MM.1S (cell line): ENCODE results near the gene EFCAB6.
"Not testable (repeated sequence)": the region's sequence is repeated elsewhere in the genome, so short reads cannot be mapped to it uniquely, and the experiment has no call there.

ENCODE experiments used
- DNase-seq: peaks from one replicate; pipeline ENCODE4 v3.0.0-alpha.2; 2015
- H2AFZ ChIP-seq: fragments of 300-600 bp; sonication (generic); 2 replicates; pipeline ENCODE4 v1.6.0; 2016; ENCODE audit warnings: antibody characterized with exemption, low read length
- H3F3A ChIP-seq: fragments of 300-600 bp; sonication (generic); 2 replicates; pipeline ENCODE4 v1.6.1; 2016; ENCODE audit warnings: mild to moderate bottlenecking, antibody characterized with exemption, low read length, moderate library complexity, mixed read lengths; ENCODE audit not compliant: insufficient read depth
- H3K27ac ChIP-seq: fragments of 300-600 bp; sonication (generic); 2 replicates; pipeline ENCODE4 v1.5.1; 2016; ENCODE audit warnings: mild to moderate bottlenecking, low read length
- H3K27me3 ChIP-seq: fragments of 300-600 bp; sonication (generic); replicated peaks from 2 replicates; pipeline ENCODE4 v1.6.0; 2016; ENCODE audit warnings: low read length; ENCODE audit not compliant: insufficient read depth
- H3K36me3 ChIP-seq: fragments of 300-600 bp; sonication (generic); replicated peaks from 2 replicates; pipeline ENCODE4 v1.6.1; 2016; ENCODE audit warnings: mild to moderate bottlenecking, low read length, mixed read lengths; ENCODE audit not compliant: insufficient read depth
- H3K4me1 ChIP-seq: fragments of 300-600 bp; sonication (generic); 2 replicates; pipeline ENCODE4 v1.6.1; 2016; ENCODE audit warnings: low read length, mixed read lengths
- H3K4me2 ChIP-seq: fragments of 300-600 bp; sonication (generic); 2 replicates; pipeline ENCODE4 v1.6.0; 2016; ENCODE audit warnings: low read depth, low read length
- H3K4me3 ChIP-seq: fragments of 300-600 bp; sonication (generic); 2 replicates; pipeline ENCODE4 v1.5.1; 2016; ENCODE audit warnings: low read length, mixed read lengths
- H3K79me2 ChIP-seq: fragments of 300-600 bp; sonication (generic); 2 replicates; pipeline ENCODE4 v1.6.1; 2016; ENCODE audit warnings: mixed run types, low read length, mixed read lengths
- H3K9ac ChIP-seq: fragments of 300-600 bp; sonication (generic); 2 replicates; pipeline ENCODE4 v1.6.1; 2016; ENCODE audit warnings: low read length, mixed read lengths
- H3K9me2 ChIP-seq: fragments of 300-600 bp; sonication (generic); replicated peaks from 2 replicates; pipeline ENCODE4 v1.6.1; 2016; ENCODE audit warnings: mild to moderate bottlenecking, low read length, mixed read lengths; ENCODE audit not compliant: insufficient read depth
- H3K9me3 ChIP-seq: fragments of 300-600 bp; sonication (generic); replicated peaks from 2 replicates; pipeline ENCODE4 v1.6.1; 2016; ENCODE audit warnings: mild to moderate bottlenecking, low read length, mixed read lengths; ENCODE audit not compliant: insufficient read depth
- H4K20me1 ChIP-seq: fragments of 300-600 bp; sonication (generic); 2 replicates; pipeline ENCODE4 v1.6.1; 2016; ENCODE audit warnings: mild to moderate bottlenecking, low read length, moderate library complexity, mixed read lengths; ENCODE audit not compliant: insufficient read depth
- CTCF ChIP-seq: fragments of 300-600 bp; sonication (generic); IDR thresholded peaks from 2 replicates; pipeline ENCODE4 v1.5.1; 2016; ENCODE audit warnings: antibody characterized with exemption, low read length, mixed read lengths
- EZH2 ChIP-seq: fragments of 300-600 bp; sonication (generic); optimal IDR thresholded peaks from 2 replicates; pipeline ENCODE3; 2017; ENCODE audit warnings: low read depth, mild to moderate bottlenecking, antibody characterized with exemption, low read length, mixed read lengths
- EZH2phosphoT487 ChIP-seq: fragments of 300-600 bp; sonication (generic); IDR thresholded peaks from 2 replicates; pipeline ENCODE4 v1.6.1; 2018; ENCODE audit warnings: antibody characterized with exemption, low read length

The EFCAB6 gene

GRCh38 chr22:43666457-43666856 is 145.6 kb downstream of the EFCAB6 start:
- no peak for DNase-seq
- no peak overlapping the region for H3K4me3 ChIP-seq
- no peak overlapping the region for H3K27ac ChIP-seq
- H3K9me3 ChIP-seq: no peaks in the 10 kb centered on the region
- peaks cover 2% of the 10 kb centered on the region for H3K4me1 ChIP-seq
- H3K4me2 ChIP-seq: no peak overlapping the region
- H3K27me3 ChIP-seq: no peaks in the 10 kb centered on the region
- no peak overlapping the region for H2AFZ ChIP-seq
- H3K9ac ChIP-seq: no peak overlapping the region
- no peaks in the 10 kb centered on the region for H4K20me1 ChIP-seq
- no peaks in the 10 kb centered on the region for H3K36me3 ChIP-seq
- no peaks in the 10 kb centered on the region for H3F3A ChIP-seq
- no peaks in the 10 kb centered on the region for H3K79me2 ChIP-seq
- H3K9me2 ChIP-seq: no peaks in the 10 kb centered on the region
- TF ChIP-seq CTCF: no peak
- TF ChIP-seq EZH2phosphoT487: no peak
- TF ChIP-seq EZH2: no peak

- DNase-seq: no peak
- Histone ChIP-seq H3K4me2 (no peak overlapping the region), H3K4me1 (peaks cover 19% of the 10 kb centered on the region)
Observed at GRCh38 chr22:43658823-43659222, 153.3 kb downstream of the EFCAB6 start.

GRCh38 chr22:43656581-43656980 is 155.5 kb downstream of the EFCAB6 start:
- not testable (repeated sequence) for H3K27me3 ChIP-seq, H2AFZ ChIP-seq, H3K79me2 ChIP-seq, H3K9me2 ChIP-seq, H3K4me2 ChIP-seq, DNase-seq, H3K27ac ChIP-seq, H3K36me3 ChIP-seq, H3K4me3 ChIP-seq, H3F3A ChIP-seq, H4K20me1 ChIP-seq, H3K9ac ChIP-seq, H3K9me3 ChIP-seq
- peaks cover 18% of the 10 kb centered on the region for H3K4me1 ChIP-seq

More at GRCh38 chr22:43658823-43659222, 153.3 kb downstream of the EFCAB6 start:
- Histone ChIP-seq H4K20me1 (no peaks in the 10 kb centered on the region), H3K9me3 (no peaks in the 10 kb centered on the region), H3K79me2 (no peaks in the 10 kb centered on the region), H2AFZ (no peak overlapping the region), H3K36me3 (no peaks in the 10 kb centered on the region), H3F3A (no peaks in the 10 kb centered on the region), H3K9ac (no peak overlapping the region), H3K27ac (no peak overlapping the region), H3K9me2 (no peaks in the 10 kb centered on the region), H3K4me3 (no peak overlapping the region), H3K27me3 (no peaks in the 10 kb centered on the region)
- no peak for TF ChIP-seq EZH2
- TF ChIP-seq EZH2phosphoT487: no peak
- no peak for TF ChIP-seq CTCF

GRCh38 chr22:43654271-43654670 is 157.8 kb downstream of the EFCAB6 start:
- no peak for DNase-seq
- Histone ChIP-seq H3K9ac (no peak overlapping the region), H3K27ac (no peak overlapping the region), H3K9me3 (no peaks in the 10 kb centered on the region), H3K9me2 (no peaks in the 10 kb centered on the region), H3K4me3 (no peak overlapping the region), H2AFZ (no peak overlapping the region), H3K79me2 (no peaks in the 10 kb centered on the region), H3K27me3 (no peaks in the 10 kb centered on the region), H3K4me1 (no peaks in the 10 kb centered on the region), H4K20me1 (no peaks in the 10 kb centered on the region), H3F3A (no peaks in the 10 kb centered on the region), H3K36me3 (no peaks in the 10 kb centered on the region), H3K4me2 (no peak overlapping the region)
- TF ChIP-seq EZH2phosphoT487: no peak
